Sigmoid colon (tissue), 4 donors: Measurements from ENCODE around the gene MYL10.

Source experiments
- EP300 ChIP-seq, 4 donors: sonication (generic); formaldehyde crosslinking; IDR thresholded peaks; one replicate each; pipeline ENCODE4 v1.6.1; 2017; ENCODE audit warnings: antibody characterized with exemption in 4 of 4
- POLR2A ChIP-seq, 2 donors: fragments of 450-650 bp; IDR thresholded peaks; one replicate each; pipeline ENCODE4 v1.6.1; 2016; ENCODE audit warnings: antibody characterized with exemption in 2 of 2, mild to moderate bottlenecking in 2 of 2, moderate library complexity in 2 of 2
- POLR2AphosphoS5 ChIP-seq, 4 donors: sonication (generic); formaldehyde crosslinking; IDR thresholded peaks; one replicate each; pipeline ENCODE4 v1.6.1; 2017; ENCODE audit warnings: antibody characterized with exemption in 4 of 4
- TF ChIP-seq, protein P1 (sequence below), 4 experiments: fragments of 450-650 bp in 3 of 4; fragments of 200-600 bp in 1 of 4; IDR thresholded peaks; one replicate each; pipeline ENCODE4 v1.5.1; 2016 to 2019; ENCODE audit warnings: antibody characterized with exemption in 4 of 4, mild to moderate bottlenecking in 3 of 4, moderate library complexity in 2 of 4

DNA sequence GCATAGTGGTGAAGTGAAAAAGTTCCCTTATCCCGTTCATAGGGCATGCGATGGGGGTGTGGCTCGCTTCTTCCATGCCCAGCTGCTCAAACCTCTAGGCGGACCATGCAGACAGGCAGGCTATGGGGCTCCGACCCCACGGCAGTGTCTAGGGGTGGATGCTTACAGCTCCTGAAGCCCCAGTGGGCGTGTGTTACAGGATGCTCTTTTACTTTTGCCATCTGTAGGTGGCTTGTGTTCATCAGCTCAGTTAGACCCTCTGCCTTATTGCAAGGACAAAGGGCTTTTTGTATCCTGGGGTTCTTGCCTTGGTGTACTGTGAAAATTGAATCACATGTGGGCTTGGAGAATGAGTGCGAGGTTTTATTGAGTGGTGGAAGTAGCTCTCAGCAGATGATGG, at the start of gene MYL10:
- TF ChIP-seq, protein P1, sequence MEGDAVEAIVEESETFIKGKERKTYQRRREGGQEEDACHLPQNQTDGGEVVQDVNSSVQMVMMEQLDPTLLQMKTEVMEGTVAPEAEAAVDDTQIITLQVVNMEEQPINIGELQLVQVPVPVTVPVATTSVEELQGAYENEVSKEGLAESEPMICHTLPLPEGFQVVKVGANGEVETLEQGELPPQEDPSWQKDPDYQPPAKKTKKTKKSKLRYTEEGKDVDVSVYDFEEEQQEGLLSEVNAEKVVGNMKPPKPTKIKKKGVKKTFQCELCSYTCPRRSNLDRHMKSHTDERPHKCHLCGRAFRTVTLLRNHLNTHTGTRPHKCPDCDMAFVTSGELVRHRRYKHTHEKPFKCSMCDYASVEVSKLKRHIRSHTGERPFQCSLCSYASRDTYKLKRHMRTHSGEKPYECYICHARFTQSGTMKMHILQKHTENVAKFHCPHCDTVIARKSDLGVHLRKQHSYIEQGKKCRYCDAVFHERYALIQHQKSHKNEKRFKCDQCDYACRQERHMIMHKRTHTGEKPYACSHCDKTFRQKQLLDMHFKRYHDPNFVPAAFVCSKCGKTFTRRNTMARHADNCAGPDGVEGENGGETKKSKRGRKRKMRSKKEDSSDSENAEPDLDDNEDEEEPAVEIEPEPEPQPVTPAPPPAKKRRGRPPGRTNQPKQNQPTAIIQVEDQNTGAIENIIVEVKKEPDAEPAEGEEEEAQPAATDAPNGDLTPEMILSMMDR (IDR thresholded peaks at IDR 0.05): no peak
- TF ChIP-seq POLR2AphosphoS5 (IDR thresholded peaks at IDR 0.05): no peak
- no peak for TF ChIP-seq EP300 (IDR thresholded peaks at IDR 0.05)
- no peak for TF ChIP-seq POLR2A (IDR thresholded peaks at IDR 0.05)
